Upper lobe of left lung (tissue), 4 donors: ENCODE data around the gene ATG7.

Source experiments
- CTCF ChIP-seq, 6 experiments: fragments of 450-650 bp in 4 of 6; fragments of 200-600 bp in 2 of 6; sonication (generic) in 2 of 6; IDR thresholded peaks; one replicate each; pipeline ENCODE4 v1.5.1; 2016 to 2019; ENCODE audit warnings: antibody characterized with exemption in 6 of 6
- POLR2A ChIP-seq, 4 donors: fragments of 450-650 bp; IDR thresholded peaks; one replicate each; pipeline ENCODE4 v1.5.1; 2016 to 2017; ENCODE audit warnings: antibody characterized with exemption in 4 of 4, mild to moderate bottlenecking in 2 of 4

GRCh38 chr3:11389386-11390268, 117.4 kb downstream of the ATG7 start:
- TF ChIP-seq CTCF (IDR thresholded peaks at IDR 0.05), result no peak
- TF ChIP-seq POLR2A (IDR thresholded peaks at IDR 0.05), result no peak
